ENCODE results near the gene EFNA5. TPM values are rescaled to one million over a fixed set of nuclear protein-coding genes. Genes with fewer than 3 reads are reported as not detected.
A peak's percentile ranks its signal among the peaks of the same experiment; 100 is the strongest.

EFNA5 gene
- polyA plus RNA-seq, 1 of the 3 experiments (the other 2 are of a cell fraction): 0.81 TPM

- H3K4me3 ChIP-seq (ENCODE audit: low read depth in 2 of 2, low read length in 1 of 2): no peak overlapping the region
- no peaks in the 10 kb centered on the region for H3K27me3 ChIP-seq (ENCODE audit: insufficient read depth)
- no peaks in the 10 kb centered on the region for H3K79me2 ChIP-seq (ENCODE audit: insufficient read depth)
- H3K9me3 ChIP-seq: no peaks in the 10 kb centered on the region
- H3K4me1 ChIP-seq (ENCODE audit: control insufficient read depth in 1 of 2, insufficient read depth in 2 of 2, low read depth in 1 of 2, low read length in 1 of 2): no peaks in the 10 kb centered on the region
- ChIA-PET CTCF (no interaction called here), POLR2A (no interaction called here)
- H3K4me2 ChIP-seq: no peak overlapping the region
- H3K9ac ChIP-seq: no peak overlapping the region
- H2AFZ ChIP-seq (ENCODE audit: low read depth): no peak overlapping the region
- no peak for DNase-seq
- 92% methylated on average over 2 of the region's 2 CpGs for whole genome bisulfite sequencing (ENCODE audit: low lambda C conversion rate)
- H3K27ac ChIP-seq (ENCODE audit: low read depth in 2 of 2, low read length in 1 of 2): no peak overlapping the region
- H3K36me3 ChIP-seq (replicated peaks in 1 of 2; ENCODE audit: control insufficient read depth in 1 of 2, insufficient read depth in 2 of 2, low read length in 1 of 2): no peaks in the 10 kb centered on the region
- no peaks in the 10 kb centered on the region for H4K20me1 ChIP-seq (ENCODE audit: insufficient read depth)
- H3F3A ChIP-seq (replicated peaks; ENCODE audit: insufficient read depth): no peaks in the 10 kb centered on the region
- peak; percentile 63; the same call in 1 of the 2 replicates for TF ChIP-seq NFIC (IDR thresholded peaks at IDR 0.05; ENCODE audit: borderline replicate concordance)
- TF ChIP-seq JUND (IDR thresholded peaks at IDR 0.05): peak; percentile 41
- TF ChIP-seq TCF12 (IDR thresholded peaks at IDR 0.05): no peak
- TF ChIP-seq USF2 (IDR thresholded peaks at IDR 0.05; ENCODE audit: borderline replicate concordance, low read depth, low read length): no peak
- TF ChIP-seq TAF1 (IDR thresholded peaks at IDR 0.05; ENCODE audit: borderline replicate concordance, low read depth, low read length): no peak
- peak in 1 of 2 experiments; percentile 20; a peak in 1 of 4 replicates for TF ChIP-seq EP300 (IDR thresholded peaks at IDR 0.05; ENCODE audit: borderline replicate concordance in 1 of 2, low read depth in 1 of 2, low read length in 1 of 2)
- TF ChIP-seq PBX3 (IDR thresholded peaks at IDR 0.05): peak; percentile 74
- H3K9me2 ChIP-seq: no peaks in the 10 kb centered on the region
Observed at GRCh38 chr5:107331882-107332281, 338.9 kb downstream of the EFNA5 start.

- H3K9ac ChIP-seq: no peak overlapping the region
- H3K79me2 ChIP-seq (ENCODE audit: insufficient read depth): no peaks in the 10 kb centered on the region
- H3K27ac ChIP-seq (ENCODE audit: low read depth in 2 of 2, low read length in 1 of 2): no peak overlapping the region
- no peaks in the 10 kb centered on the region for H3K27me3 ChIP-seq (ENCODE audit: insufficient read depth)
- no peak for TF ChIP-seq TEAD4 (IDR thresholded peaks at IDR 0.05; ENCODE audit: borderline replicate concordance, insufficient read depth)
- TF ChIP-seq MEF2A (IDR thresholded peaks at IDR 0.05; ENCODE audit: borderline replicate concordance, low read depth): no peak
- TF ChIP-seq NRF1 (IDR thresholded peaks at IDR 0.05; ENCODE audit: low read depth, low read length): no peak
- TF ChIP-seq GATA2 (CRISPR knock-in tag; IDR thresholded peaks at IDR 0.05): no peak
- TF ChIP-seq JUND (IDR thresholded peaks at IDR 0.05): no peak
- TF ChIP-seq TAF1 (IDR thresholded peaks at IDR 0.05; ENCODE audit: borderline replicate concordance, low read depth, low read length): no peak
- no peak for TF ChIP-seq YY1 (IDR thresholded peaks at IDR 0.05; ENCODE audit: low read depth)
- no peak for TF ChIP-seq EP300 (IDR thresholded peaks at IDR 0.05; ENCODE audit: borderline replicate concordance in 1 of 2, low read depth in 1 of 2, low read length in 1 of 2)
- TF ChIP-seq RCOR1 (IDR thresholded peaks at IDR 0.05; ENCODE audit: low read length): no peak
- no peak for TF ChIP-seq MAX (IDR thresholded peaks at IDR 0.05; ENCODE audit: low read depth)
- TF ChIP-seq SIN3A (IDR thresholded peaks at IDR 0.05; ENCODE audit: borderline replicate concordance, low read depth, low read length): no peak
- TF ChIP-seq ZBTB33 (IDR thresholded peaks at IDR 0.05; ENCODE audit: borderline replicate concordance, low read depth): no peak
- no peaks in the 10 kb centered on the region for H3K9me2 ChIP-seq
- no peak overlapping the region for H3K4me3 ChIP-seq (ENCODE audit: low read depth in 2 of 2, low read length in 1 of 2)
- no peaks in the 10 kb centered on the region for H3K36me3 ChIP-seq (replicated peaks in 1 of 2; ENCODE audit: control insufficient read depth in 1 of 2, insufficient read depth in 2 of 2, low read length in 1 of 2)
- 67% methylated on average over 1 of the region's 1 CpG for WGBS (ENCODE audit: low lambda C conversion rate)
- DNase-seq: no peak
- ChIA-PET POLR2A (no interaction called here), CTCF (no interaction called here)
- H3K4me1 ChIP-seq (ENCODE audit: control insufficient read depth in 1 of 2, insufficient read depth in 2 of 2, low read depth in 1 of 2, low read length in 1 of 2): no peaks in the 10 kb centered on the region
- H2AFZ ChIP-seq (ENCODE audit: low read depth): no peak overlapping the region
- no peaks in the 10 kb centered on the region for H3F3A ChIP-seq (replicated peaks; ENCODE audit: insufficient read depth)
- no peaks in the 10 kb centered on the region for H3K9me3 ChIP-seq
- H4K20me1 ChIP-seq (ENCODE audit: insufficient read depth): no peaks in the 10 kb centered on the region
- no peak overlapping the region for H3K4me2 ChIP-seq
Observed at GRCh38 chr5:107331312-107331711, 339.4 kb downstream of the EFNA5 start.

Data from SK-N-SH (cell line).